BLaER1 treated with 17β-estradiol and CSF1 and Interleukin-3, amounts not matched to agents 10 nM and 100 nM (cell line): ENCODE data around the gene GREB1L.

Experiments used
- H3K27ac ChIP-seq, 11 experiments: shearing (Covaris generic); formaldehyde crosslinking; 2 replicates each; pipeline ENCODE4 v1.8.1; 2022
- H3K27me3 ChIP-seq, 11 experiments: shearing (Covaris generic); formaldehyde crosslinking; 2 replicates each; pipeline ENCODE4 v1.8.1; 2022
- H3K36me3 ChIP-seq, 11 experiments: shearing (Covaris generic); formaldehyde crosslinking; 2 replicates each; pipeline ENCODE4 v1.8.1; 2022
- H3K4me1 ChIP-seq, 10 experiments: shearing (Covaris generic); formaldehyde crosslinking; 2 replicates each; pipeline ENCODE4 v1.8.1; 2022
- H3K4me2 ChIP-seq, 11 experiments: shearing (Covaris generic); formaldehyde crosslinking; 2 replicates each; pipeline ENCODE4 v1.8.1; 2022
- H3K4me3 ChIP-seq, 10 experiments: shearing (Covaris generic); formaldehyde crosslinking; 2 replicates each; pipeline ENCODE4 v1.8.1; 2022
- H3K9ac ChIP-seq, 11 experiments: shearing (Covaris generic); formaldehyde crosslinking; 2 replicates each; pipeline ENCODE4 v1.8.1; 2022
- H3K9me3 ChIP-seq, 11 experiments: shearing (Covaris generic); formaldehyde crosslinking; replicated peaks in 1 of 11; 2 replicates each; pipeline ENCODE4 v1.8.1; 2022
- H4K20me1 ChIP-seq, 11 experiments: shearing (Covaris generic); formaldehyde crosslinking; 2 replicates each; pipeline ENCODE4 v1.8.1; 2022
- Cebpa-rat ChIP-seq, 11 experiments: shearing (Covaris generic); IDR thresholded peaks; 2 replicates each; pipeline ENCODE4 v1.8.1; 2022

GREB1L gene

DNA sequence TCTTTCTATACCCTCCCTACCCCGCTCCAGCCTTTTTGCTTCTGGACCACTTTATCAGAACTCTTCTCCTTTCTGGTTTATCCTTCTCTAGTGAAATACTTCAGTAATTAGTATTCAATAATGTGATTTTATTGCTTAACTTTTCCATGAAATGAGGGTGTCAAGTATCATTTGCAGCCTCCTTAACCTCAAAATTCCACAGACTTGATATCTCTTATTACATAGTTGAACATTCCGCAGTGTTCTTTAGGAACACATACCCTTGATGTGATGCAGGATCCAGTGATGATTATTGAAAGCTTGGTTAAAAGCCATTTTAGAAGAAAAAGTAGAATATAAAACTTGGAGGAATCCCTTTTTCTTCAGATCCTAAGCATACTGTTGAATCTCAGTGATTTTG lies 94.8 kb downstream of the GREB1L start:
- Histone ChIP-seq H3K4me2 (no peak overlapping the region), H3K9me3 (no peaks in the 10 kb centered on the region), H3K9ac (no peak overlapping the region), H3K4me1 (no peaks in the 10 kb centered on the region), H3K27me3 (no peaks in the 10 kb centered on the region), H3K4me3 (no peak overlapping the region), H4K20me1 (no peaks in the 10 kb centered on the region), H3K27ac (no peak overlapping the region), H3K36me3 (no peaks in the 10 kb centered on the region)
- TF ChIP-seq Cebpa-rat (IDR thresholded peaks at IDR 0.05), result no peak

DNA sequence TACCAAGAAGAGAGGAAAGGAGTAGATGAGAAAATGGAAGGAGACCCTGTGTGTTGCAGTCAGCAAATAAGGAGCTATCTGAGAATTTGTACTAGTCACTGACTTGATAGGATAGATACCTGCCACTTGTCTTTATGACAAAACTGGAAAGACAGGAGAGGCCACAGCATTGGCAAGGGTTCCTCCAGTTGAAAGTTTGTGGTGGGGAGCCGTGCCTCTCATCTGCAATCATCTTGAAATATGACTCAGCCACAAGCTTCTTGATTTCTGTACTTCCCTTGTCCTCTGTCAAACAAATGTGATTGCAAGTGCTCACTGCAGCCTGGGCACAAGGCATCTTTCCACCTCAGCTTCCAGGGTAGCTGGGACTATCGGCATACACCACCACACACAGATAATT lies 99.1 kb downstream of the GREB1L start:
- no peaks in the 10 kb centered on the region for H4K20me1 ChIP-seq
- H3K27me3 ChIP-seq, result no peaks in the 10 kb centered on the region
- no peak overlapping the region for H3K4me2 ChIP-seq
- no peaks in the 10 kb centered on the region for H3K9me3 ChIP-seq
- H3K27ac ChIP-seq, result no peak overlapping the region
- no peaks in the 10 kb centered on the region for H3K36me3 ChIP-seq
- no peaks in the 10 kb centered on the region for H3K4me1 ChIP-seq
- TF ChIP-seq Cebpa-rat (IDR thresholded peaks at IDR 0.05), result no peak
- H3K4me3 ChIP-seq, result no peak overlapping the region
- H3K9ac ChIP-seq, result no peak overlapping the region

DNA sequence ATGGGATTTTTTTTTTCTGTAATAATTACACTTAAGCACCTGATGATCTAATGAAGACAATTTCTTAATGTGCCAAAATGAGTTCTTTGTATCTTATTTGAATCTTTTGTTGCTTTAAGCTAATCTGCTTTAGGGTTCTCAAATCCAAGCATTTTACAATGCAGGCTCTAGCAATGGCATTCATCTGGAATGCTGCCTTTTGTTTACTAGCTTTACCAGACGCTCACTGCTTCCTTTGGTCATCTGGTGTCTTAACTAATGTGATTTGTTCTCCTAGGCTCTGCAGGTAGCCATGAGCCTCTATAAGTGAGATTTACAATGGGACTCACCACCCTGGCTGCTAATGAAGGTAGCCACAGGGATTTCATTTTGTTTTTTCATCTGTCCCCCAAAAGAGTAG lies 100.3 kb downstream of the GREB1L start:
- no peak overlapping the region for H3K4me3 ChIP-seq
- no peak overlapping the region for H3K4me2 ChIP-seq
- H3K27me3 ChIP-seq, result no peaks in the 10 kb centered on the region
- no peak overlapping the region for H3K27ac ChIP-seq
- H3K9ac ChIP-seq, result no peak overlapping the region
- TF ChIP-seq Cebpa-rat (IDR thresholded peaks at IDR 0.05), result no peak
- H4K20me1 ChIP-seq, result no peaks in the 10 kb centered on the region
- H3K4me1 ChIP-seq, result no peaks in the 10 kb centered on the region
- no peaks in the 10 kb centered on the region for H3K9me3 ChIP-seq
- no peaks in the 10 kb centered on the region for H3K36me3 ChIP-seq

DNA sequence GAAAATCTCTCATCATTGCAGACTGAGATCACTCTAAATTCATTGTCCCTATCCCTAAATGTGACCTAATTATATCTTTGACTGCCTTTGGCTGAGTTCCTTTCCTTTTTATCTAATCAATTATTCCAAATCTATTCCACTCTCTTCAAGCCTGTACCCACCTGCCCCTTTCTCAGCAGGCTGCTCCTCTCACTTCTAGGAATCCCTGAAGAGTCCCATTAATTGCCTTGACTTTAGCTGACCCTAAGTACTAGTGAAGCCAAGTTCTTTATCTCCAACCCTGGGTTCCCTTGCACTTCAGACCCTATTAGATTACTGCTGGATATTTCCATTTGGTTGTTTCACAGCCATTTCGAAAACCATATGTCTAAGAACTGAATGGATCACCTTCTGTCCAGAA lies 102.8 kb downstream of the GREB1L start:
- Histone ChIP-seq H3K36me3 (no peaks in the 10 kb centered on the region), H3K27me3 (no peaks in the 10 kb centered on the region), H3K4me3 (no peak overlapping the region), H4K20me1 (no peaks in the 10 kb centered on the region), H3K27ac (no peak overlapping the region), H3K9me3 (no peaks in the 10 kb centered on the region), H3K4me1 (no peaks in the 10 kb centered on the region), H3K9ac (no peak overlapping the region), H3K4me2 (no peak overlapping the region)
- TF ChIP-seq Cebpa-rat (IDR thresholded peaks at IDR 0.05), result no peak

DNA sequence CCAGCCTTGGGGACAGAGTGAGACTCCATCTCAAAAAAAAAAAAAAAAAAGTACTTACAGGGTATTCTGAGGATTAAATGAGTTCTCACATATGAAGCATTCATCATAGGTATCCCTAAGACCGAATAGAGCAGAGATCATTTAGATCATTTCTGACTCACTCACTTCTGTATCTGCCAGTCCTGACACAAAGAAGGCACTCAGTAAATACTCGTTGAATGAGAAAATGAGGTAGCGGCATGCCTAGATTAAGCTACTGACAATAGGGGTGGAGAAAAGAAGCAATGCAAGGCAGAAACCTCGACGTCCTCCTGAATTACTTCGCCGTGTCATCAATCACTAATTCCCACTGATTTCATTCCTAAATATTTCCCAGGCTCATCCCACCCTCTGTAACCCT lies 103.8 kb downstream of the GREB1L start:
- Histone ChIP-seq H3K9ac (no peak overlapping the region), H3K4me2 (no peak overlapping the region), H3K4me1 (no peaks in the 10 kb centered on the region), H3K27ac (no peak overlapping the region), H3K4me3 (no peak overlapping the region), H4K20me1 (no peaks in the 10 kb centered on the region), H3K27me3 (no peaks in the 10 kb centered on the region), H3K36me3 (no peaks in the 10 kb centered on the region), H3K9me3 (no peaks in the 10 kb centered on the region)
- no peak for TF ChIP-seq Cebpa-rat (IDR thresholded peaks at IDR 0.05)

DNA sequence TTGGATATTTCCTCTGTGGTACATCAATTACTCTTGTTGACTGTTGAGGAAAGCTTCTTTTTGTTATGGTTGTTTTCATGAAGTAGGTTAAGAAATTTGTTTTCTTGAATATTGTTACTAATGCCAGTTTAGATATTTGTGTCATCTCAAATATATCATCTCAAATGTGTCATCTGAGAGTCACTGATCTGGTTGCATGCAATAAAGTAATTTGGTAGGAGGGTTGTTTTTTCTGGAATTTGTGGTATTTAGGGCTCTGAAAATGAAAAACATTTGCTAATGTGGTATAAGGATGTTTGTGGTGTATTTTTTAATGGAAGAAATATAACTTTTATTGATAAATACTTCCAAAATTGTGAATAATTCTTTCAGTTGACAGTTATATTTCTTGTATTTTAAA lies 117.7 kb downstream of the GREB1L start:
- Histone ChIP-seq H3K9ac (no peak overlapping the region), H4K20me1 (no peaks in the 10 kb centered on the region), H3K9me3 (no peaks in the 10 kb centered on the region), H3K4me2 (no peak overlapping the region), H3K27me3 (no peaks in the 10 kb centered on the region), H3K4me3 (no peak overlapping the region), H3K4me1 (no peaks in the 10 kb centered on the region), H3K27ac (no peak overlapping the region), H3K36me3 (no peaks in the 10 kb centered on the region)
- no peak for TF ChIP-seq Cebpa-rat (IDR thresholded peaks at IDR 0.05)

DNA sequence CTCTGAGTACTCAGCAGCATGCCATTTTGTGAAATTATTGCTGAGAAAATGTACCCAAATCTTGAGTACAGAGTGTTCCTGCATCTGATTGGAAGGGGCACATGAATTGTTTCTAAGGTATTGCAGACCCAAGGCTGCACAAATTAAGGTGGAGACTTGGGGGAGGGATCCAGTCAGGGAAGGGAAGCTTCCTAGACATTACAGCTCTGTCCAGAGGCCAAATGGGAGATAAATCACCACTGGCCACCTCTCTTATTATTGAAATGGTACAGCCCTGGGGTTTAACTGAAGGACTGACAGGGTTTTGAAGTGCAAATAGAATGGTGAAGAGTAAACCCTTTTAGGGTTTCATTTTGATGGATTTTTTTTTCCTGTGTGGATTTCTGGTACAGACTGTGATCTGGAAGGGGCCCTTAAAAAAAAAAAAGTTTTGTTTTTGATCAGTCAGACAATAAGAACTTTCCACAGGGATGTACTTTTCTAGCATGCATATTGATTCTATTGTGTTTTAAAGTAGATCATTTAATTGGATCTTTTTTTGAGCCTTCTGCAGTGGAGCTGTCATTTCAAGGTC lies 119.4 kb downstream of the GREB1L start:
- TF ChIP-seq Cebpa-rat (IDR thresholded peaks at IDR 0.05), result no peak
- H3K4me2 ChIP-seq, result no peak overlapping the region
- H3K9me3 ChIP-seq, result no peaks in the 10 kb centered on the region
- H3K27me3 ChIP-seq, result no peaks in the 10 kb centered on the region
- no peaks in the 10 kb centered on the region for H3K4me1 ChIP-seq
- no peaks in the 10 kb centered on the region for H3K36me3 ChIP-seq
- no peaks in the 10 kb centered on the region for H4K20me1 ChIP-seq
- H3K27ac ChIP-seq, result no peak overlapping the region
- no peak overlapping the region for H3K4me3 ChIP-seq
- no peak overlapping the region for H3K9ac ChIP-seq

DNA sequence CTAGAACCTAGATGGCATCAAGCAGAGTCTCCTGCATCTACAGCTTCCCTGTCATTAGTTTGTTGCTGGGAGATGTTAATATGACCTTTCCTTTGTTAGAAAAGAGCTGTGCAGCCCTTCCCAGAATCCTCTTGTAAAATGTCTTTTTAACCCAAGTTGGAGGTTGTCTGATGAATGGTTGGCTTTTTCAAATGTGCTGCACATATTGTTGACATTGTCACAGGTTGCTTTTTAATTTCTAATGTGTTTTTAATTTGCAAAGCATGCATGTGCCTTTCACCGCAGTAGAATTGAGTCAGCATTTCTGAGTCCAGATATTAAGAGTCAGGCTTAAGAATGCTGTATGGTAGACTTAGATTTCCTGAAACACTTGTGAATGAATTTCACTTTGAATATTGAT lies 120.8 kb downstream of the GREB1L start:
- H3K4me2 ChIP-seq, result no peak overlapping the region

DNA sequence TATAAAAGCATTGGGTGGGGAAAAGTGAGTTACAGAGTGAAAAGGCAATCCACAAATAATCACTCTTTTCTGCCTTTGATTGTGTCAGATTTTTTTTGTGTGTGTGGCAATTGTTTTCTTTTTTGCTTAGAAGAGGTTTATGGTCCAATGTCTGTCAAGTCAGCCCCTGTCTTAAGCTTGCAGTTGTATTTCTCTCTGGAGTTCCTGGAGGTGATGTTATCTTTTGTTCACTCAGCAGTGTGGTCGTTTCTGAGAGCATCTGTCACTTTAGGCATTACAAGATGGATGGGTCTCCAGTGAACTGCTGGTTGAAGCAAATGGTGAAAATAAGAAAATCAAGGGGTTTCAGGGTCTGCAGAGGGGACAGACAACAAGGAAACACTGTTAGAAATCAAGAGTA lies 121.3 kb downstream of the GREB1L start:
- H3K27me3 ChIP-seq, result no peaks in the 10 kb centered on the region

More for the DNA sequence above, 120.8 kb downstream of the GREB1L start:
- Histone ChIP-seq H3K4me1 (no peaks in the 10 kb centered on the region), H3K9ac (no peak overlapping the region), H4K20me1 (no peaks in the 10 kb centered on the region), H3K27me3 (no peaks in the 10 kb centered on the region), H3K27ac (no peak overlapping the region), H3K9me3 (no peaks in the 10 kb centered on the region), H3K36me3 (no peaks in the 10 kb centered on the region), H3K4me3 (no peak overlapping the region)
- TF ChIP-seq Cebpa-rat (IDR thresholded peaks at IDR 0.05), result no peak

DNA sequence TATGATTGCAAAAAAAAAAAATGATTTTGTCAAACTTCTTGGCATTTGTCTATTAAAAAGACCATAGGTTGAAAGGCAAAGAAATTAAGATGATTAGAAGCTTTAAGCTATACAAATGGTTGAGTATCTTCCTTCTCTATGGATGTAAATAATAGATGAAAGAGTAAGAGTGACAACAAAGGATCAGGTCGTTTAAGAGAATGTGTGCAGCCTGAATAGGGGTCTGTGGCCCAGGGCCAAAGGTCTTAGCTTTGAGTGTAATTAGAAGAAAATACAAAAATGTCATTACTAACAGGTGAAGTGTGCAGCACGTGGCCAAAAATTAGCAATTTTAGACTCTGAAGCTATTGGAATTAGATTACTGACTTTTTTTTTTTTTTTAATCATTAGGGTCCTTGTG lies 122.4 kb downstream of the GREB1L start:
- no peaks in the 10 kb centered on the region for H3K9me3 ChIP-seq
- TF ChIP-seq Cebpa-rat (IDR thresholded peaks at IDR 0.05), result no peak
- H3K27ac ChIP-seq, result no peak overlapping the region
- no peaks in the 10 kb centered on the region for H3K27me3 ChIP-seq
- H3K4me3 ChIP-seq, result no peak overlapping the region
- no peak overlapping the region for H3K9ac ChIP-seq
- H3K36me3 ChIP-seq, result no peaks in the 10 kb centered on the region
- H3K4me2 ChIP-seq, result no peak overlapping the region
- H4K20me1 ChIP-seq, result no peaks in the 10 kb centered on the region
- H3K4me1 ChIP-seq, result no peaks in the 10 kb centered on the region

More for the DNA sequence above, 121.3 kb downstream of the GREB1L start:
- Histone ChIP-seq H3K9me3 (no peaks in the 10 kb centered on the region), H3K36me3 (no peaks in the 10 kb centered on the region), H3K4me2 (no peak overlapping the region), H3K9ac (no peak overlapping the region), H3K27ac (no peak overlapping the region), H3K4me1 (no peaks in the 10 kb centered on the region), H4K20me1 (no peaks in the 10 kb centered on the region), H3K4me3 (no peak overlapping the region)
- no peak for TF ChIP-seq Cebpa-rat (IDR thresholded peaks at IDR 0.05)
